GM04504 (cell line): ENCODE data around the gene DNAJC16.
"Not testable (repeated sequence)": the region's sequence is repeated elsewhere in the genome, so short reads cannot be mapped to it uniquely, and the experiment has no call there.

Experiments used
- DNase-seq: peaks from one replicate; pipeline ENCODE4 v3.0.0-alpha.2; 2012; ENCODE audit warnings: low read depth

DNAJC16 gene

DNA sequence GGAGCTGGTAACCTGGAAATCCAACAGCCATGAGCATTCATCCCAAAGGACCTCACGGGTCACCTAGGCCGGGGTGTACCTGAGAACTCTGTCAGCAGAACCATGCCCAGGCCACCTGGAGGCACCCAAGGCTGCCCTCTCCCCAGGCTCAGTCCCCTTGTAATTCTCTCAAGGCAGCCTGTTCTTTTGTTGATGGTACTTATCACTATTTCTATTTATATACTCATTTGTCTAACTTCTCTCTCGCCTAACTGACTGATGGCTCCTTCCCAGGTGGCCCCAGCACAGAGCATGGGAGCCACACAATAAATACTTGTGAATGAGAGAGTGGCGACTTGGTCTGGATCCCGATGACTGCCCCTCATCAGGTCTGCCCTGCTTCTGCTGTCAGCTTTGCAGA is 19.4 kb upstream of the DNAJC16 start:
- DNase-seq: no peak

- DNase-seq: no peak
Observed at GRCh38 chr1:15508700-15509487, 17.8 kb upstream of the DNAJC16 start.

DNA sequence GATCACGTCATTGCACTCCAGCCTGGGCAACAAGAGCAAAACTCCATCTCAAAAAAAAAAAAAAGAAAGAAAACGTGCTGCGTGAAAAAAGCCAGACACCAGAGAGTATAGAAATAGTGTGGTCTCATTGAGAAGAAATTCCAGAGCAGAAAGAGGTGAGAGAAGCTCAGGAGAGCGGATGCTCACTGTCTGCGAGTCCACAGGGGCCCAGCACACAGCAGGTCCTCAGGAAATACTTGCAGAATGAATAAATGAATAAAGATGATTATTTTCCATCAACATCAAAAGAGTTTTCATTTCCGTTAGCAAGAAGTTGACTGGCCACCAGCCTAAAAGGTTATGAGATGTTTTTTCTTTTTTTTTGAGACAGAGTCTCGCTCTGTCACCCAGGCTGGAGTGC is 17.1 kb upstream of the DNAJC16 start:
- no peak for DNase-seq

GRCh38 chr1:15510611-15511405 is 15.8 kb upstream of the DNAJC16 start:
- no peak for DNase-seq

DNA sequence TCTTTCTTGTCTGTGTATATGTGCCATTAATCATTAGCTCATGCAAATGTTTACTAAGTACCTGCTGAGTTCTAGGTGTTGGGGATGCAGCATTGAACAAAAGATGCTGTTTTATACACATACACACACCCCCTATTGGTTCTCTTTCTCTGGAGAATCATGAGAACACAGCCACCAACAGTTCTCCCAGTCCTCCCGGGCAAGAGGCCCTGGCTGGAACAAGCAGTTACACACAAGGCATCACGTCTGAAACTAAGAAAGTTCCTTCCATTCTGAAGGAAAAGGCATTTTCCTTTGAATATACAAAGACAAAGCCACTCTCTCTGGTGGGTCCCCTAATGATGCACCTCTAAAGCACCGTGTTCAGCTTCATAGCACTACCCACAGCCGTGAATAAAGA is 13.5 kb upstream of the DNAJC16 start:
- no peak for DNase-seq

- DNase-seq: no peak
Observed at GRCh38 chr1:15513919-15514318, 12.7 kb upstream of the DNAJC16 start.

DNA sequence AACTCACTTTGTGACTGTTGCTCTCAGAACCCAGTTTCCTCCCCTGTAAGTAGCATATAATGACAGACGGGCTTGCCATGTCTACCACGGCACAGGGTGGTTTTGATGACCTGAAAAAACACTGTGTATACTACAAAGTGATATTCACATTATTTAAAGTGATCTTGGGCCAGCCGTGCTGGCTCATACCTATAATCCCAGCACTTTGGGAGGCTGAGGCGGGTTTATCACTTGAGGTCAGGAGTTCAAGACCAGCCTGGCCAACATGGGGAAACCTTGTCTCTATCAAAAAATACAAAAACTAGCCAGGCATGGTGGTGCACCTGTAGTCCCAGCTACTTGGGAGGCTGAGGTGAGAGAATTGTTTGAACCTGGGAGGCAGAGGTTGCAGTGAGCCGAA is 12.1 kb upstream of the DNAJC16 start:
- DNase-seq: not testable (repeated sequence)

DNA sequence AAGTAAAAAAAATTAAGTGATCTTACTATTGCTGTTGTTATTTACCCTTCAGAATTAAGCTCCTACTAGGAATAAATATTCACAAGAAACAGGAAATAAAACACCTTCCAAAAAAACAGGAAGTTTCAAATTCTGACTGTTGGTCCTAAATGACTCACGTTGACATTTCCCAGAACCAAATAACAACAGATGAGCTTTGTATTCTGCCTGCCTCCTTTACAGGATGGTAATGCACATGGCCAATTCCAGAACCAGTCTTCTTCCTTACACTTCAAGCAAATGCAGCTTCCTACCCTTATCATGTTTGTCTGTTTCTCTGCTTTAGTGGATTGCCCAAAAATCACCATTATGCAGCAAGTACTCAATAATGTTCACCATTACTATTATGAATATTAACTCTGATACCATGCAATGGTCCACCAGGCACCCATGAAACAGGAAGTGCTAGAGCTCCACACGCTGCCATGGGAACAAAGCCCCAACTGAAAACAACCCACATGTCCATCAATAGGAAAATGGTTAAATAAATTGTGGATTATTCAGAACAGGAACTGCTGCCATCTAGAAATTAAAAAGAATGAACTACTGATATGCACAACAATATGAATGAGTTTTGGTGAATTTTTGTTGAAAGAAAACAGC is 11.5 kb upstream of the DNAJC16 start:
- no peak for DNase-seq

GRCh38 chr1:15519625-15520024 is 7.0 kb upstream of the DNAJC16 start:
- no peak for DNase-seq

DNA sequence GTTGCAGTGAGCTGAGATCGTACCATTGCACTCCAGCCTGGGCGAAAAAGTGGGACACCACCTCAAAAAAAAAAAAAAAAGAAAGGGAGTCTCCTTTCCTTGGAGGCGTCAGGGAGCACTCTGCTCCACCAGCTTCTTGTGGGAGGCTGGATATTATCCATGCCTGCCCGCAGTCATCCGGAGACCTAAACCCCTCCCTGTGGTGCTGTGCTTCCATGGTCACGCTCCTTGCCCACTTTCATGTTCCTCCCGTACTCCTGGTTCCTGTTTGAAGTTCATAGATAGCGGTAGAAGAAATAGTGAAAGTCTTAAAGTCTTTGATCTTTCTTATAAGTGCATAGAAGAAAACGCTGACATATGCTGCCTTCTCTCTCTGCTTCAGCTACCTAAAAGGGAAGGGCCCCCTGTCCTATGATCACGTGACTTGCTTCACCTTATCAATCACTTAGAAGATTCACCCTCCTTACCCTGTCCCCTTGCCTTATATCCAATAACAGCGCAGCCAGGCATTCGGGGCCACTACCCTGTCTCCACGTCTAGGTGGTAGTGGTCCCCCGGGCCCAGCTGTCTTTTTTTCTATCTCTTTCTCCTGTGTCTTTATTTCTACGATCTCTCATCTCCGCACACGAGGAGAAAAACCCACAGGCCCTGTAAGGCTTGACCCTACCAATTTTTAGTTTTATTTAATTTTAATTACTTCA is 5.3 kb upstream of the DNAJC16 start:
- not testable (repeated sequence) for DNase-seq

DNA sequence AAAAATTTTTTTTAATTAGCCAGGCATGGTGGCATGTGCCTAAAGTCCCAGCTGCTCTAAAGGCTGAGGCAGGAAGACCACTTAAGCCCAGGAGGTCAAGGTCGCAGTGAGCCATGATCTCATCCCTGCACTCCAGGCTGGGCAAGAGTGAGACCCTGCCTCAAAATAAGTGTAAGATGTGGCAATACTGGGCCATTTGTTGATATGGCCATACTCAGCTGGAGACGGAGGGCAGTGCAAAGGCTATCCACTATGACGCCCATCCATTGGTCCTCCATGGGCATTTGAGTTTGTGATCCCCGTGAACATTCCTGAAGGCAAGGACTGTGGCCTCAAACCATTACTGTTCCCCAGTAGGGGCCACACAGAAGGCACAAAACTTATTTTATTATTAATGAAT is 4.1 kb upstream of the DNAJC16 start:
- no peak for DNase-seq

DNA sequence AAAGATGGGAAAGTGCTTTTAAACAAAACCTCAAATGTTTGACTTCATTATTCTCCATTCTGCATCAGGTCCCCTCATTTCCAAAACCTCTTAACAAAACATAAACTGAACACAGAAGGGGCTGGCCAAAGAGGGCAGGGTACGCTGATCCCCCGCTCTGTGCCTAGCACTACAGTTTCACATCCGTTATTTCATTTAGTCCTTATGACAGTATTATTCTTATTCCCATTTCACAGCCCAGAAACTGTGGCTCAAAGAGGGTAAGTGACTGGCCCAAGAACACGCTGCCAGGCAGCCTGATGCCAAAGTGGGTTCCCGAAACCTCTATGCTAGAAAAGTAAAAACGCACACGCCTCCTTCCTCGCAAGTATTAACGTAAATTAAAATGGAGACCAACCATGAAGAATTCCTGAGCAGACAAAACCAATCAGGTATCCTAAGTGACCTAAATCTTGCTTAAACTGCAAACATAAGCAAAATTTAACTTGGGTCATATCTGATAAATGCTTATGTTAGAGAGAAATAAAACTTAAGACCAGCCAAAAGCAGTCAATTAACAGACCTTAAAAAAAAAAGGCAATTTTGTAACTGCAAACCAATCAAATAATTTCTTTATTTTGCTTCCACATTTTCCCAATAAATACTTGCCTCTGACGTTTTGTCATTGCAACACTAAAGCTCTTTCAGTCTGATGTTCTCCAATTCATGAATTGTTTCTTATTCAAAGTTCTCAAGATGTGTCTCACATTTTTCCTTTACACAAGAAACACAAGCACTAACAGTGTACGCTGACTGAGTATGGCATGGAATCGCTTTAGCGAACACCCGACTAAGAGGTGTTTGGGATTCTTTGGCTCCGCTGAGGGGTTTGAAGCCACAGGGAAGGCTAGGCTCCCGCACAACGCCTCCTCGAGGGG is 3.3 kb upstream of the DNAJC16 start:
- no peak for DNase-seq

DNA sequence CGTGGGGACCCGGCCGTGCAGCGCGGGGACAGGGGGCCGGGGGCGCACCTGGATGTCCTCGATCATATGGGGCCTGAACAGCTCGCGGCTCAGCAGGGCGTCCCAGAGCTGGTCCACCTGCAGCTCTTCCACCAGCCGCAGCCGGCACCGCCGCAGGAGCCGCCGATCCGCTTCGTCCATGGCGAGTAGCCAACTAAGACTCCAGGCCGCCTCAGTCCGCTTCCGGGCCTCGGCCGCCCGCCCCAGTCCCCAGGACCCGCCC is 2.7 kb upstream of the DNAJC16 start, which contains the start of gene CASP9:
Gene CASP9, minus strand, starts transcription at position 195 of the 262 bp plus-strand sequence. Its CDS starts 15 bp downstream, at position 180.
- DNase-seq: no peak

- DNase-seq: peak; percentile 98
Observed at GRCh38 chr1:15524283-15525049, 2.2 kb upstream of the DNAJC16 start.

DNA sequence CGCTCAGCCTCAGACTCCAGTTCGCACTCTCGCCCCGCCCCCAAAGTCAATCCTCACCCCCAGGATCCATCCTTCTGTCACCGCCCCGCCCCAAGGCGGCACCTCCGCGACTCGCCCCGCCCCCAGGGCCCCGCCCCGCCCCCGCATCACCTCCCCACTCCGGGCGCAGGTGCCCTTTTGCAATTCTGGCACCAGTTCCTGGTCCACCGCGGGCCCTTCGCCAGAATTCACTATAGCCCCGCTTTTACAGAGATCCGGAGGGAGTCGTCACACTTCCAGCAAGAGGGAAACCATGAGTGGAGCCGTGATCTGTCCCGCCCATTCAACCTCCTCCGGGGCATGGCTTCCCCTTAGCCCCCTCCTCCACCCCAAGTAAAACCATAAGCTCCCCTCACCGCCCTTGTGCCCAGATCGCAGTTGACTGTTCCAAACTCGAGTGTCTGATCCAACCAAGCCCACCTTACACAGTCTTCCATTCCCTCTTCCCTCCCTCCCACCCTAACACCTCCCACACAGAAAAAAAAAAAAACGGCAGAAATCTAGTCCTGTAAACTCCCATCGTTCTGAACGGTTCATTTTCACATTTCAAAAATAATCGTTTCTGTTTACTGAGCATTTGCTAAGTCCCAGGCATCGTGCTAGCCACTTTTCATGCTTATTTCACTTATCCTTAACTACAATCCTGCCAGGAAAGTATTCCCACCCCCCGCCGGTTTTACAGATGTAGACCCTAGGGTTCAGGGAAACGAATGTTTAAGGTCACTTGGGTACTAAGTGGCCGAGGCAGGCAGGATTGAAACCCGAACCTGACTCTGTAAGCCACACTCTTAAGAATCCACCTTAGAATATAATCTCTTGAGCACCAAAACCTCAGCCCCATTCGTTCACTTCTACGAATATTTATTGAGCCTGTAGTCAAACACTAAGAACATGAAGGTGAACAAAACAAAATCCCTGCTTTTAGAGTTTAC is 1.3 kb upstream of the DNAJC16 start:
- DNase-seq: no peak

GRCh38 chr1:15526021-15526489 is 593 bp upstream of the DNAJC16 start:
- no peak for DNase-seq

DNA sequence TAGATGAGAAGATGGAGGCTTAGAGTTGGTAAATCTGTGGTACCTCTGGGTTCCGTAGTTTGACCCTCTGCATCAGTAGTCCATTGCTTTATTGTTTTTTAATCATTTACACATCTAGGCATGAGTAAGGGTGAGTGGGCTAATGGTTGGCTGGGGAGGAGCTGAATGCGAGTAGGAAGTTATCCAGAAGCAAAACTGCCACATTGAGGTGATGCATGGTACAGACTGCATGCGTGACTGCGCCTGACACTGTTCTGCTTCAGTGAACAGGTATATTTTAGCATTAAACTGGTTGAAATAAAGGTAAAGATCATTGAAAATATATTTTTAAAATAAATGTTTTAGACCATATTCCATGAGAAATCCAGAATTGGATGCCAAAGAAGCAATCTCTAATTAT is 4.4 kb downstream of the DNAJC16 start:
- no peak for DNase-seq

DNA sequence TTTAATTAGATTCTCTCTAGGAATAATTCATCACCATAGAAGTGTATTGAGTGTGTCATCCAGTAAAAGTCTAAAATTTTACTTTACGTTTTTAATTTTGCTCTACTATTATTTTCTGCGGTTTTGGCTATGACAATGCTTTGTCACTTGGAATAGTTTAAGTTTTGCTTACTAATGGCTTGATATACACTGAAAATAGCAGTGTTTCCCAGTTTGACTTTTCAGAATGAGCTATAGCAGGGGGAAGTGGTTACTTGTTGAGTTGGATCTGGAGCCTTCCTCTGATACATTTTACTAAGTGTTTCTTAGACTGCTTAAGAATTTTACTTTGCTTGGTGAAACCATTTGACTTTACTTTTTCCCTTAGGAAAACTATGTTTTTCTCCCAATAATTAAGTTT is 5.0 kb downstream of the DNAJC16 start:
- no peak for DNase-seq

GRCh38 chr1:15538771-15539170 is 12.1 kb downstream of the DNAJC16 start:
- no peak for DNase-seq
